Stomach smooth muscle (tissue), 2 donors: Measurements from ENCODE around the gene CYP2D6.
"Not testable (repeated sequence)": the region's sequence is repeated elsewhere in the genome, so short reads cannot be mapped to it uniquely, and the experiment has no call there.

Experiments
- H3K27ac ChIP-seq: one replicate; pipeline ENCODE4 v1.7.0; 2013; ENCODE audit warnings: mild to moderate bottlenecking, low read length, inconsistent platforms
- H3K27me3 ChIP-seq, 2 donors: one replicate each; pipeline ENCODE4 v1.7.0; 2013; ENCODE audit warnings: low read length in 2 of 2; ENCODE audit not compliant: insufficient read depth in 2 of 2, control insufficient read depth in 1 of 2
- H3K36me3 ChIP-seq, 2 donors: one replicate each; pipeline ENCODE4 v1.7.0; 2013; ENCODE audit warnings: low read length in 2 of 2; ENCODE audit not compliant: control insufficient read depth in 2 of 2, insufficient read depth in 2 of 2
- H3K4me1 ChIP-seq: one replicate; pipeline ENCODE4 v1.7.0; 2013; ENCODE audit warnings: low read length; ENCODE audit not compliant: control insufficient read depth, insufficient read depth
- H3K4me3 ChIP-seq, 2 donors: one replicate each; pipeline ENCODE4 v1.7.0; 2013; ENCODE audit warnings: low read length in 2 of 2
- H3K9ac ChIP-seq, 2 donors: one replicate each; pipeline ENCODE4 v1.7.0; 2013; ENCODE audit warnings: low read length in 2 of 2, mild to moderate bottlenecking in 1 of 2
- H3K9me3 ChIP-seq, 2 donors: one replicate each; pipeline ENCODE4 v1.7.0; 2013; ENCODE audit warnings: low read length in 2 of 2; ENCODE audit not compliant: control insufficient read depth in 2 of 2
- donor health status: healthy.
- donor health status: Pancreatic carcinoma.

CYP2D6 gene

DNA sequence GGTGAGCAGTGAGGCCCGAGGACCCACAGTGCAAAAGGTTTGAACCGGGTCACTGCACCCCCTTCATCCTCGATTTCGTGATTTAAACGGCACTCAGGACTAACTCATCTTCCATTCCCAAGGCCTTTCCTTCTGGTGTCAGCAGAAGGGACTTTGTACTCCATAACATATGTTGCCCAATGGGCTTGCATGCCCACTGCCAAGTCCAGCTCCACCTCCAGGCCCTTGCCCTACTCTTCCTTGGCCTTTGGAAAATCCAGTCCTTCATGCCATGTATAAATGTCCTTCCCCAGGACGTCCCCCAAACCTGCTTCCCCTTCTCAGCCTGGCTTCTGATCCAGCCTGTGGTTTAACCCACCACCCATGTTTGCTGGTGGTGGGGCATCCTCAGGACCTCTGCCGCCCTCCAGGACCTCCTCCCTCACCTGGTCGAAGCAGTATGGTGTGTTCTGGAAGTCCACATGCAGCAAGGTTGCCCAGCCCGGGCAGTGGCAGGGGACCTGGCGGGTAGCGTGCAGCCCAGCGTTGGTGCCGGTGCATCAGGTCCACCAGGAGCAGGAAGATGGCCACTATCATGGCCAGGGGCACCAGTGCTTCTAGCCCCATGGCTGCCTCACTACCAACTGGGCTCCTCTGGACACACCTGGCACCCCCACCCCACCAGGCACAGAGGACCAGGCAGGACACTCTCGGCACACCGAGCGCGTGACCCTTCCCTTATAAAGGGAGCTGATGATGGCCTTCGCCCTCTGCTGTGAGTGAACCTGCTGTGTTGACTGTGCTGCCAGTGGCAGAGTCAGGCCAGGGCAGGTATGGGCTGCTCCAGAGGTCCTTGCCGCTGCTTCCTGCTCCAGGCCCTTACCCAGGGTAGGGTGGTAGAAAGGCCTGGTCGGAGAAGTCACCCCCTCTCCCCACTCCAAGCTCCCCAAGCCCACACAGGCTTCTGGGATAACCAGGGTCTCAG is 13.5 kb upstream of the CYP2D6 start:
- not testable (repeated sequence) for H3K36me3 ChIP-seq, H3K27me3 ChIP-seq, H3K9ac ChIP-seq, H3K4me3 ChIP-seq, H3K9me3 ChIP-seq, H3K4me1 ChIP-seq, H3K27ac ChIP-seq

DNA sequence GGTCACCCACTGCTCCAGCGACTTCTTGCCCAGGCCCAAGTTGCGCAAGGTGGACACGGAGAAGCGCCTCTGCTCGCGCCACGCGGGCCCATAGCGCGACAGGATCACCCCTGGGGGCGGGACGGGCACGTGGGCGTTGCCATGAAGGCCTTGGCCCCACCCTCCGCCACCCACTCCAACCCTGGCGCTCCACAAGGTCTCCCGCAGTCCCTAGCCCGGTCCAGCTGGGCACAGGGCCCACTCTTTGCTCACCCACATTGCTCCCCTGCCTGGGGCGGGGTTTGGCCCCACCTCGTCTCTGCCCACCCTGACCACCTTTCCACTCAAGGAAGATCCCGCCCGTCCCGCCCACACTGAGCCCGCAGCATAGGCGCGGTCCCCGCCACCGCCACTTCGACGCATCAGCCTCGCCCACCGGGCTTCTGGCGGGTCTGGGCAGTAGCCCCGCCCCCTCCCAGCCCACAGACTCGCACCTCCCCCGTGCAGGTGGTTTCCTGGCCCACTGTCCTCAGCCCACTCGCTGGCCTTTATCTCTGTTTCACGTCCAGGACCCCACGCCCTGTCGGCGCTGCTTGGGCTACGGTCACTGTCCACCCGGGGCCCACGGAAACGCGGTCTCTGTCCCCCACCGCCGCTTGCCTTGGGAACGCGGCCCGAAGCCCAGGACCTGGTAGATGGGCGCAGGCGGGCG is 12.3 kb upstream of the CYP2D6 start:
- Histone ChIP-seq H3K4me3 (no peak overlapping the region), H3K36me3 (no peaks in the 10 kb centered on the region), H3K9me3 (no peaks in the 10 kb centered on the region), H3K9ac (no peak overlapping the region), H3K27ac (no peak overlapping the region), H3K27me3 (no peaks in the 10 kb centered on the region), H3K4me1 (no peaks in the 10 kb centered on the region)

DNA sequence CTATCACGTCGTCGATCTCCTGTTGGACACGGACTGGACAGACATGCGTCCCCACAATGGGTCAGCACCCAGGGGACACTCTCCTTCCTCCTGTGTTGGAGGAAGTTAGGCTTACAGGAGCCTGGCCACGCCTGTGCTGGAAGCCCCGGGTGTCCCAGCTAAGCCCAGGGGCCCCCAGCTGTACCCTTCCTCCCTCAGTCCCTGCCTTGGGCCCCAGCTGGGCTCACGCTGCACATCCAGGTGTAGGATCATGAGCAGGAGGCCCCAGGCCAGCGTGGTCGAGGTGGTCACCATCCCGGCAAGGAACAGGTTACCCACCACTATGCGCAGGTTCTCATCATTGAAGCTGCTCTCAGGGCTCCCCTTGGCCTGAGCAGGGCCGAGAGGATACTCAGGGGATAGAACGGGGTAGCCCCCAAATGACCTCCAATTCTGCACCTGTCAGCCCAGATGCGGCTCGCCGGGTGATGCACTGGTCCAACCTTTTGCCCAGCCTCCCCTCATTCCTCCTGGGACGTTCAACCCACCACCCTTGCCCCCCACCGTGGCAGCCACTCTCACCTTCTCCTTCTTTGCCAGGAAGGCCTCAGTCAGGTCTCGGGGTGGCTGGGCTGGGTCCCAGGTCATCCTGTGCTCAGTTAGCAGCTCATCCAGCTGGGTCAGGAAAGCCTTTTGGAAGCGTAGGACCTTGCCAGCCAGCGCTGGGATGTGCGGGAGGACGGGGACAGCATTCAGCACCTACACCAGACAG is 10.9 kb upstream of the CYP2D6 start:
- not testable (repeated sequence) for H3K9me3 ChIP-seq, H3K27me3 ChIP-seq, H3K4me3 ChIP-seq, H3K4me1 ChIP-seq, H3K9ac ChIP-seq, H3K36me3 ChIP-seq, H3K27ac ChIP-seq

DNA sequence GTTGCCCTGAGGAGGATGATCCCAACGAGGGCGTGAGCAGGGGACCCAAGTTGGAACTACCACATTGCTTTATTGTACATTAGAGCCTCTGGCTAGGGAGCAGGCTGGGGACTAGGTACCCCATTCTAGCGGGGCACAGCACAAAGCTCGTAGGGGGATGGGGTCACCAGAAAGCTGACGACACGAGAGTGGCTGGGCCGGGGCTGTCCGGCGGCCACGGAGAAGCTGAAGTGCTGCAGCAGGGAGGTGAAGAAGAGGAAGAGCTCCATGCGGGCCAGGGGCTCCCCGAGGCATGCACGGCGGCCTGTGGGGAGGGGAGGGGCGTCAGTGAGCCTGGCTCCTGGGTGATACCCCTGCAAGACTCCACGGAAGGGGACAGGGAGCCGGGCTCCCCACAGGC is 9.5 kb upstream of the CYP2D6 start:
- H3K27me3 ChIP-seq, H3K9me3 ChIP-seq, H3K36me3 ChIP-seq, H3K9ac ChIP-seq, H3K4me3 ChIP-seq, H3K4me1 ChIP-seq, H3K27ac ChIP-seq: not testable (repeated sequence)

DNA sequence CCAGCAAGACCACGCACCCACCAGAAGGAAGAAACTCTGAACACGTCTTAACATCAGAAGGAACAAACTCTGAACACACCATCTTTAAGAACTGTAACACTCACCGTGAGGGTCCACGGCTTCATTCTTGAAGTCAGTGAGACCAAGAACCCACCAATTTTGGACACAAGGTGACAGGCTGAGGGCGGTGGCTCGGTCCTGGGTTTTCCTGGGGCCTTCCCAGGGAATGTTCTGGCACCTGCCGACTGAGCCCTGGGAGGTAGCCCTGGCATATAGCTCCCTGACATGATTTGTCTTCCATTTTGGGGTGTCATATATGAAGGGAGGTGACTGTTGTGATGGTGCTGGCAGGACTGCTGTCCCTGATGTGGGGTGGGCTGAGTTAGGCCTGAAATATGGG is 8.9 kb upstream of the CYP2D6 start:
- H3K36me3 ChIP-seq, H3K4me1 ChIP-seq, H3K9me3 ChIP-seq, H3K27ac ChIP-seq, H3K4me3 ChIP-seq, H3K9ac ChIP-seq, H3K27me3 ChIP-seq: not testable (repeated sequence)

DNA sequence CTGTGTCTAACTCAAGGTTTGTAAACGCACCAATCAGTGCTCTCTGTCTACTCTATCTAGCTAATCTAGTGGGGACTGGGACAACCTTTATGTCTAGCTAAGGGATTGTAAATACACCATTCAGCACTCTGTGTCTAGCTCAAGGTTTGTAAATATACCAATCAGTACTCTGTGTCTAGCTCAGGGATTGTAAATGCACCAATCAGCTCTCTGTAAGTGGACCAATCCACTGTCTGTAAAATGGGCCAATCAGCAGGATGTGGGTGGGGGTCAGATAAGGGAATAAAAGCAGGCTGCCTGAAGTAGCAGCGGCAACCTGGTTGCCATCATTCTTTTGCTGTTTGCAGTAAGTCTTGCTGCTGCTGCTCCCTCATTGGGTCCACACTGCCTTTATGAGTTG is 8.4 kb upstream of the CYP2D6 start:
- Histone ChIP-seq H3K9ac (no peak overlapping the region), H3K36me3 (no peaks in the 10 kb centered on the region), H3K27me3 (peaks cover 0 to 4% of the 10 kb centered on the region in 2 donors), H3K27ac (no peak overlapping the region), H3K4me1 (no peaks in the 10 kb centered on the region), H3K9me3 (no peaks in the 10 kb centered on the region), H3K4me3 (no peak overlapping the region)

DNA sequence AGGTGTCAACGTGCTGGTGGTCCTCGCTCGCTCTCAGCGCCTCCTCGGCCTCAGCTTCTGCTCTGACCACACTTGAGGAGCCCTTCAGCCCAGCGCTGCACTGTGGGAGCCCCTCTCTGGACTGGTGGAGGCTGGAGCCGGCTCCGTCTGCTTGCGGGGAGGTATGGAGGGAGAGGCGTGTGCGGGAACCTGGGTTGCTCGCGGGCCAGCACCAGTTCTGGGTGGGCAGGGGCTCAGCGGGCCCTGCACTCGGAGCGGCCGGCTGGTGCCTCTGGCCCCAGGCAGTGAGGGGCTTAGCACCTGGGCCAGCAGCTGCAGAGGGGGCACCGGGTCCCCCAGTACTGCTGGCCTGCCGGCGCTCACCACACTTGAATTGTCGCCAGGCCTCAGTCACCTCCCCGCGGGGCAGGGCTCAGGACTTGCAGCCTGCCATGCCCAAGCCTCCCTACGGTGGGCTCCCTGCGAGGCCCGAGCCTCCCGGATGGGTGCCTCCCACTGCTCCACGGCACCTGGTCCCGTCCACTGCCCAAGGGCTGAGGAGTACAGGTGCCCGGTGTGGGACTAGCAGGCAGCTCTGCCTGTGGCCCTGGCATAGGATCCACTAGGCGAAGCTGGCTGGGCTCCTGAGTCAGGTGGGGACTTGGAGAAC is 7.6 kb upstream of the CYP2D6 start:
- Histone ChIP-seq H3K27me3 (peaks cover 0 to 4% of the 10 kb centered on the region in 2 donors), H3K9me3 (no peaks in the 10 kb centered on the region), H3K9ac (no peak overlapping the region), H3K27ac (no peak overlapping the region), H3K36me3 (no peaks in the 10 kb centered on the region), H3K4me1 (no peaks in the 10 kb centered on the region), H3K4me3 (no peak overlapping the region)

DNA sequence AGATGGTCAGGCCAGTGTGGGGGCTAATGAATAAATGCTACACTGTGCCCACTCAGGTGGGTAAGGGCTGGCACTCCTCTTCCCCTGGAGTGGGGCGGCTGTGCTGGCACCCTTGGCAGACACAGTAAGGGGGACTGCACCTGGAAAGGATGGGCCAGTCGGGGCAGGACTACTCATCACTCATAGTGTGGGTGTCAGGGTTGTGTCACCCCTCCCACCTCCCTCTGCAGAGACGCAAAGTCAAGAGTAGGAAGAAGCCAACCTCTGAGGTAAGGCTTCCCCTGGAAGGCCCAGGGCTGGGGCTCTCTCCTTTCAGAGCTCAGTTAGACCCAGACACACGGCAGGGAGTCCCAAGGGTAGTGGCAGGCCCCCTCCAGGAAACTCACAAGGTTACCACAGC is 5.1 kb upstream of the CYP2D6 start:
- H3K4me3 ChIP-seq, H3K4me1 ChIP-seq, H3K27me3 ChIP-seq, H3K9me3 ChIP-seq, H3K27ac ChIP-seq, H3K9ac ChIP-seq, H3K36me3 ChIP-seq: not testable (repeated sequence)

DNA sequence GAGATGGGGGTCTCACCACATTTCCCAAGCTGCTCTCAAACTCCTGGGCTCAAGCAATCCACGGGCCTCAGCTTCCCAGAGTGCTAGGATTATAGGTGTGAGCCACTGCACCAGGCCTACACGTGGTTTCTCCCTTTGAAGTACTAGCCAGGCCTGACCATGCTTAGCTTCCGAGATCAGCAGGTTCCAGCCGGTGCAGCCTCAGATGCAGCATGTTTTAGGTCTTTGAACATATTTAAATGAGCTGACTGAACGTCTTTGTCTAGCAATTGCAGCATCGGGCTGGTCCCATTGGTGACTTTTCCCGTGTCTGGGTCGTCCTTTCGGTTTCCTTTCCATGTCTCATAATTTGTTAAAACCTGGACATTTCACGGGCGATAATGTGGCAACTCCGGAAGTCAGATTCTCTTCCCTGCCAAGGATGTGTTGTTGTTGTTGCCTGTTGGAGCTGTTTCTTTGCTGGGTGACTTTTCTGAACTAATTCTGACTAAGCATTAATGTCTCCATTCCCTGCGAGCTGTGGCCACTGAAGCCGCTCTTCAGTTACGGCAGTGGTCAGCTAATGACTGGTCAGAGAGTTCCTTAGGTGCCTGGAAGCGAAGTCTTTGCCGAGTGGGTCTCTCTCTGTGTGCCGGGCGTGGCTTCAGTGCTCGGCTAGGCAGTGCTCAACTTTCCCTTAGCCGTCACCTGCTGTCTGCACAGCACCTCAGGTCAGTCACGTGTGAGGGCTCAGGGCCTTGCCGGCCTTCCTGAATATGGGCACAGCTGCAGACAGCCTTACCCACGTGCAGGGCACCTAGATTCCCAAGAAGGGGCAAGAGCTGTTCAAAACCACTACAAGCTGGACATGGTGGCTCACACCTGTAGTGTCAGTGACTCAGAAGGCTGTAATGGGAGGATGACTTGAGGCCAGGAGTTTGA is 3.8 kb upstream of the CYP2D6 start:
- Histone ChIP-seq H3K27me3 (peaks cover 0 to 4% of the 10 kb centered on the region in 2 donors), H3K27ac (no peak overlapping the region), H3K4me3 (no peak overlapping the region), H3K9me3 (no peaks in the 10 kb centered on the region), H3K4me1 (no peaks in the 10 kb centered on the region), H3K9ac (no peak overlapping the region), H3K36me3 (no peaks in the 10 kb centered on the region)

DNA sequence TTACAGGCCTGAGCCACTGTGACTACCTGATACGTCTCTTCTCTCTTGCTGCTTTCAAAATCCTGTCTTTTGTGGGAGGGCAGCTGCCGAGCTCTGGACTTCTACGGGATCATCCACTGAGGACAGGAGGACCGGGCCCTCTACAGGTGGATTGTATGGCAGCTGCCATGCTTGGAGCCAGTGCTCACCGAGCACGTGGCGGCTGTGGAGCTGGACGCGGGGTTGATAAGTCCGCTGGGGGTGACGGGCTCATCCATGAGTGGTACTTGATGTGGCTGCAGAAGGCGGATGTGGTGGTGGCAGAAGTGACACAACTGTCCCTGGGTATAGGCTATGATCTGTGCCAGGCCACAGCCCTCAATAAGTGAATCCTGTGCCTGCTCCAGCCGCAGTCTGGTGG is 1.8 kb upstream of the CYP2D6 start:
- Histone ChIP-seq H3K27me3 (peaks cover 0 to 4% of the 10 kb centered on the region in 2 donors), H3K4me1 (no peaks in the 10 kb centered on the region), H3K9ac (no peak overlapping the region), H3K9me3 (no peaks in the 10 kb centered on the region), H3K36me3 (no peaks in the 10 kb centered on the region), H3K27ac (no peak overlapping the region), H3K4me3 (no peak overlapping the region)
